HEK293 (cell line): ENCODE results near the gene PGM1.

Experiments
- GFI1B ChIP-seq: fragments of 450-650 bp; formaldehyde crosslinking; IDR thresholded peaks from 2 replicates; pipeline ENCODE4 v1.5.1; 2016; ENCODE audit warnings: missing biosample characterization, missing genetic modification characterization
- HOXA7 ChIP-seq: sonication (generic); formaldehyde crosslinking; IDR thresholded peaks from 2 replicates; pipeline ENCODE4 v1.8.1; 2022; ENCODE audit warnings: missing genetic modification reagents, borderline replicate concordance
- HOXD13 ChIP-seq: sonication (generic); formaldehyde crosslinking; IDR thresholded peaks from 2 replicates; pipeline ENCODE4 v1.8.0; 2022; ENCODE audit warnings: missing genetic modification reagents, borderline replicate concordance
- MYNN ChIP-seq: fragments of 450-650 bp; formaldehyde crosslinking; IDR thresholded peaks from 2 replicates; pipeline ENCODE4 v1.5.1; 2016; ENCODE audit warnings: missing biosample characterization, missing genetic modification characterization, borderline replicate concordance
- RBAK ChIP-seq: fragments of 450-650 bp; formaldehyde crosslinking; IDR thresholded peaks from 2 replicates; pipeline ENCODE4 v1.5.1; 2016; ENCODE audit warnings: missing biosample characterization, missing genetic modification characterization
- SCRT2 ChIP-seq: fragments of 450-650 bp; formaldehyde crosslinking; IDR thresholded peaks from 2 replicates; pipeline ENCODE4 v1.5.1; 2016; ENCODE audit warnings: missing biosample characterization, missing genetic modification characterization
- SP2 ChIP-seq: fragments of 450-650 bp; formaldehyde crosslinking; IDR thresholded peaks from 2 replicates; pipeline ENCODE4 v1.5.1; 2016; ENCODE audit warnings: missing biosample characterization, missing genetic modification characterization
- TRIM28 ChIP-seq: IDR thresholded peaks from 2 replicates; pipeline ENCODE4 v1.6.1; 2011; ENCODE audit warnings: low read length, control low read depth, borderline replicate concordance
- WT1 ChIP-seq: fragments of 450-650 bp; formaldehyde crosslinking; IDR thresholded peaks from 2 replicates; pipeline ENCODE4 v1.5.1; 2016; ENCODE audit warnings: missing biosample characterization, missing genetic modification characterization
- ZBTB17 ChIP-seq: fragments of 450-650 bp; formaldehyde crosslinking; IDR thresholded peaks from 2 replicates; pipeline ENCODE4 v1.5.1; 2016; ENCODE audit warnings: missing biosample characterization, missing genetic modification characterization
- ZNF274 ChIP-seq, 2 experiments: fragments of 200-500 bp in 1 of 2; fragments of 450-650 bp in 1 of 2; sonication (Bioruptor generic) in 1 of 2; formaldehyde crosslinking in 1 of 2; IDR thresholded peaks; 2 replicates each; pipeline versions ENCODE4 v1.5.1 to v1.6.1; 2014 to 2016; ENCODE audit warnings: borderline replicate concordance in 1 of 2, inconsistent platforms in 1 of 2, low read length in 1 of 2, missing biosample characterization in 1 of 2, missing genetic modification characterization in 1 of 2
- ZNF335 ChIP-seq: fragments of 450-650 bp; formaldehyde crosslinking; conservative IDR thresholded peaks from 2 replicates; pipeline ENCODE4 v1.5.1; 2016; ENCODE audit warnings: missing biosample characterization, missing genetic modification characterization
- ZNF37A ChIP-seq: fragments of 450-650 bp; IDR thresholded peaks from 2 replicates; pipeline ENCODE4 v1.5.1; 2018; ENCODE audit warnings: missing biosample characterization, missing genetic modification characterization
- ZNF473 ChIP-seq: fragments of 450-650 bp; formaldehyde crosslinking; IDR thresholded peaks from 2 replicates; pipeline ENCODE4 v1.5.1; 2017; ENCODE audit warnings: missing biosample characterization, missing genetic modification characterization
- ZNF48 ChIP-seq: fragments of 450-650 bp; formaldehyde crosslinking; IDR thresholded peaks from 2 replicates; pipeline ENCODE4 v1.5.1; 2016; ENCODE audit warnings: missing biosample characterization, missing genetic modification characterization
- ZNF513 ChIP-seq: fragments of 450-650 bp; IDR thresholded peaks from 2 replicates; pipeline ENCODE4 v1.5.1; 2018; ENCODE audit warnings: missing biosample characterization, missing genetic modification characterization
- ZNF610 ChIP-seq: fragments of 450-650 bp; formaldehyde crosslinking; IDR thresholded peaks from 2 replicates; pipeline ENCODE4 v1.5.1; 2016; ENCODE audit warnings: missing biosample characterization, missing genetic modification characterization, borderline replicate concordance
- ZNF654 ChIP-seq: fragments of 450-650 bp; formaldehyde crosslinking; IDR thresholded peaks from 2 replicates; pipeline ENCODE4 v1.5.1; 2016; ENCODE audit warnings: low read depth, missing biosample characterization, missing genetic modification characterization
- ZNF777 ChIP-seq: fragments of 450-650 bp; formaldehyde crosslinking; IDR thresholded peaks from 2 replicates; pipeline ENCODE4 v1.5.1; 2017; ENCODE audit warnings: missing biosample characterization, missing genetic modification characterization, borderline replicate concordance
- ZSCAN30 ChIP-seq: fragments of 450-650 bp; IDR thresholded peaks from 2 replicates; pipeline ENCODE4 v1.5.1; 2018; ENCODE audit warnings: missing biosample characterization, mild to moderate bottlenecking, missing genetic modification characterization, moderate library complexity
- TF ChIP-seq, protein P1 (sequence below): fragments of 450-650 bp; formaldehyde crosslinking; IDR thresholded peaks from 2 replicates; pipeline ENCODE4 v1.5.1; 2017; ENCODE audit warnings: missing biosample characterization, missing genetic modification characterization
- TF ChIP-seq, protein P2 (sequence below): fragments of 450-650 bp; formaldehyde crosslinking; conservative IDR thresholded peaks from 2 replicates; pipeline ENCODE4 v1.5.1; 2016; ENCODE audit warnings: low read depth, missing biosample characterization, missing genetic modification characterization
- TF ChIP-seq, protein P3 (sequence below): fragments of 450-650 bp; formaldehyde crosslinking; IDR thresholded peaks from 2 replicates; pipeline ENCODE4 v1.5.1; 2016; ENCODE audit warnings: missing biosample characterization, missing genetic modification characterization
- TF ChIP-seq, protein P4 (sequence below): fragments of 450-650 bp; formaldehyde crosslinking; IDR thresholded peaks from 2 replicates; pipeline ENCODE4 v1.5.1; 2016; ENCODE audit warnings: missing biosample characterization, missing genetic modification characterization
- TF ChIP-seq, protein P5 (sequence below): fragments of 450-650 bp; formaldehyde crosslinking; IDR thresholded peaks from 2 replicates; pipeline ENCODE4 v1.5.1; 2016; ENCODE audit warnings: missing biosample characterization, missing genetic modification characterization

Gene PGM1

GRCh38 chr1:63691701-63692425 lies 98.7 kb downstream of the PGM1 start (continued):
- TF ChIP-seq, protein P1, sequence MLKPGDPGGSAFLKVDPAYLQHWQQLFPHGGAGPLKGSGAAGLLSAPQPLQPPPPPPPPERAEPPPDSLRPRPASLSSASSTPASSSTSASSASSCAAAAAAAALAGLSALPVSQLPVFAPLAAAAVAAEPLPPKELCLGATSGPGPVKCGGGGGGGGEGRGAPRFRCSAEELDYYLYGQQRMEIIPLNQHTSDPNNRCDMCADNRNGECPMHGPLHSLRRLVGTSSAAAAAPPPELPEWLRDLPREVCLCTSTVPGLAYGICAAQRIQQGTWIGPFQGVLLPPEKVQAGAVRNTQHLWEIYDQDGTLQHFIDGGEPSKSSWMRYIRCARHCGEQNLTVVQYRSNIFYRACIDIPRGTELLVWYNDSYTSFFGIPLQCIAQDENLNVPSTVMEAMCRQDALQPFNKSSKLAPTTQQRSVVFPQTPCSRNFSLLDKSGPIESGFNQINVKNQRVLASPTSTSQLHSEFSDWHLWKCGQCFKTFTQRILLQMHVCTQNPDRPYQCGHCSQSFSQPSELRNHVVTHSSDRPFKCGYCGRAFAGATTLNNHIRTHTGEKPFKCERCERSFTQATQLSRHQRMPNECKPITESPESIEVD (tag by site-specific recombination): peak; percentile 73
- TF ChIP-seq, protein P2, sequence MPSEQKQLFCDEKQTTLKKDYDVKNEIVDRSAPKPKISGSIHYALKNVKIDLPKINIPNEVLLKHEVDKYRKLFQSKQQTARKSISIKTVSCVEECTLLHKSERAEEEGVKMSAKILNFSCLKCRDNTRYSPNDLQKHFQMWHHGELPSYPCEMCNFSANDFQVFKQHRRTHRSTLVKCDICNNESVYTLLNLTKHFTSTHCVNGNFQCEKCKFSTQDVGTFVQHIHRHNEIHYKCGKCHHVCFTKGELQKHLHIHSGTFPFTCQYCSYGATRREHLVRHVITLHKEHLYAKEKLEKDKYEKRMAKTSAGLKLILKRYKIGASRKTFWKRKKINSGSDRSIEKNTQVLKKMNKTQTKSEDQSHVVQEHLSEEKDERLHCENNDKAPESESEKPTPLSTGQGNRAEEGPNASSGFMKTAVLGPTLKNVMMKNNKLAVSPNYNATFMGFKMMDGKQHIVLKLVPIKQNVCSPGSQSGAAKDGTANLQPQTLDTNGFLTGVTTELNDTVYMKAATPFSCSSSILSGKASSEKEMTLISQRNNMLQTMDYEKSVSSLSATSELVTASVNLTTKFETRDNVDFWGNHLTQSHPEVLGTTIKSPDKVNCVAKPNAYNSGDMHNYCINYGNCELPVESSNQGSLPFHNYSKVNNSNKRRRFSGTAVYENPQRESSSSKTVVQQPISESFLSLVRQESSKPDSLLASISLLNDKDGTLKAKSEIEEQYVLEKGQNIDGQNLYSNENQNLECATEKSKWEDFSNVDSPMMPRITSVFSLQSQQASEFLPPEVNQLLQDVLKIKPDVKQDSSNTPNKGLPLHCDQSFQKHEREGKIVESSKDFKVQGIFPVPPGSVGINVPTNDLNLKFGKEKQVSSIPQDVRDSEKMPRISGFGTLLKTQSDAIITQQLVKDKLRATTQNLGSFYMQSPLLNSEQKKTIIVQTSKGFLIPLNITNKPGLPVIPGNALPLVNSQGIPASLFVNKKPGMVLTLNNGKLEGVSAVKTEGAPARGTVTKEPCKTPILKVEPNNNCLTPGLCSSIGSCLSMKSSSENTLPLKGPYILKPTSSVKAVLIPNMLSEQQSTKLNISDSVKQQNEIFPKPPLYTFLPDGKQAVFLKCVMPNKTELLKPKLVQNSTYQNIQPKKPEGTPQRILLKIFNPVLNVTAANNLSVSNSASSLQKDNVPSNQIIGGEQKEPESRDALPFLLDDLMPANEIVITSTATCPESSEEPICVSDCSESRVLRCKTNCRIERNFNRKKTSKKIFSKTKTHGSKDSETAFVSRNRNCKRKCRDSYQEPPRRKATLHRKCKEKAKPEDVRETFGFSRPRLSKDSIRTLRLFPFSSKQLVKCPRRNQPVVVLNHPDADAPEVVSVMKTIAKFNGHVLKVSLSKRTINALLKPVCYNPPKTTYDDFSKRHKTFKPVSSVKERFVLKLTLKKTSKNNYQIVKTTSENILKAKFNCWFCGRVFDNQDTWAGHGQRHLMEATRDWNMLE (tag by site-specific recombination): no peak
- TF ChIP-seq ZBTB17 (peak; percentile 46; the same call in 1 of the 2 replicates), ZNF513 (tag by site-specific recombination) (no peak), HOXD13 (CRISPR knock-in tag) (no peak), ZNF37A (tag by site-specific recombination) (no peak), TRIM28 (no peak), ZNF777 (tag by site-specific recombination) (no peak), GFI1B (no peak), MYNN (tag by site-specific recombination) (no peak), ZNF473 (no peak), ZNF335 (peak; percentile 37; the same call in 1 of the 2 replicates), WT1 (tag by site-specific recombination) (no peak), ZNF274 (IDR thresholded peaks at IDR 0.05; ENCODE audit: low read length) (no peak), ZNF274 (tag by site-specific recombination; IDR thresholded peaks at IDR 0.05; ENCODE audit: borderline replicate concordance) (no peak), ZNF654 (peak; percentile 89), ZNF610 (tag by site-specific recombination) (no peak), HOXA7 (CRISPR knock-in tag) (no peak), RBAK (no peak), SCRT2 (peak; percentile 78), ZSCAN30 (tag by site-specific recombination) (peak; percentile 35; the same call in 1 of the 2 replicates), SP2 (no peak), ZNF48 (no peak)
- TF ChIP-seq, protein P3, sequence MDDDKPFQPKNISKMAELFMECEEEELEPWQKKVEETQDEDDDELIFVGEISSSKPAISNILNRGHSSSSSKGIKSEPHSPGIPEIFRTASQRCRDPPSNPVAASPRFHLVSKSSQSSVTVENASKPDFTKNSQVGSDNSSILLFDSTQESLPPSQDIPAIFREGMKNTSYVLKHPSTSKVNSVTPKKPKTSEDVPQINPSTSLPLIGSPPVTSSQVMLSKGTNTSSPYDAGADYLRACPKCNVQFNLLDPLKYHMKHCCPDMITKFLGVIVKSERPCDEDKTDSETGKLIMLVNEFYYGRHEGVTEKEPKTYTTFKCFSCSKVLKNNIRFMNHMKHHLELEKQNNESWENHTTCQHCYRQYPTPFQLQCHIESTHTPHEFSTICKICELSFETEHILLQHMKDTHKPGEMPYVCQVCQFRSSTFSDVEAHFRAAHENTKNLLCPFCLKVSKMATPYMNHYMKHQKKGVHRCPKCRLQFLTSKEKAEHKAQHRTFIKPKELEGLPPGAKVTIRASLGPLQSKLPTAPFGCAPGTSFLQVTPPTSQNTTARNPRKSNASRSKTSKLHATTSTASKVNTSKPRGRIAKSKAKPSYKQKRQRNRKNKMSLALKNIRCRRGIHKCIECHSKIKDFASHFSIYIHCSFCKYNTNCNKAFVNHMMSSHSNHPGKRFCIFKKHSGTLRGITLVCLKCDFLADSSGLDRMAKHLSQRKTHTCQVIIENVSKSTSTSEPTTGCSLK (tag by site-specific recombination): no peak
- TF ChIP-seq, protein P4, sequence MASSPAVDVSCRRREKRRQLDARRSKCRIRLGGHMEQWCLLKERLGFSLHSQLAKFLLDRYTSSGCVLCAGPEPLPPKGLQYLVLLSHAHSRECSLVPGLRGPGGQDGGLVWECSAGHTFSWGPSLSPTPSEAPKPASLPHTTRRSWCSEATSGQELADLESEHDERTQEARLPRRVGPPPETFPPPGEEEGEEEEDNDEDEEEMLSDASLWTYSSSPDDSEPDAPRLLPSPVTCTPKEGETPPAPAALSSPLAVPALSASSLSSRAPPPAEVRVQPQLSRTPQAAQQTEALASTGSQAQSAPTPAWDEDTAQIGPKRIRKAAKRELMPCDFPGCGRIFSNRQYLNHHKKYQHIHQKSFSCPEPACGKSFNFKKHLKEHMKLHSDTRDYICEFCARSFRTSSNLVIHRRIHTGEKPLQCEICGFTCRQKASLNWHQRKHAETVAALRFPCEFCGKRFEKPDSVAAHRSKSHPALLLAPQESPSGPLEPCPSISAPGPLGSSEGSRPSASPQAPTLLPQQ (tag by site-specific recombination): 0 out of 2 replicates have a peak, but pooled peaks have one; percentile 21
- TF ChIP-seq, protein P5, sequence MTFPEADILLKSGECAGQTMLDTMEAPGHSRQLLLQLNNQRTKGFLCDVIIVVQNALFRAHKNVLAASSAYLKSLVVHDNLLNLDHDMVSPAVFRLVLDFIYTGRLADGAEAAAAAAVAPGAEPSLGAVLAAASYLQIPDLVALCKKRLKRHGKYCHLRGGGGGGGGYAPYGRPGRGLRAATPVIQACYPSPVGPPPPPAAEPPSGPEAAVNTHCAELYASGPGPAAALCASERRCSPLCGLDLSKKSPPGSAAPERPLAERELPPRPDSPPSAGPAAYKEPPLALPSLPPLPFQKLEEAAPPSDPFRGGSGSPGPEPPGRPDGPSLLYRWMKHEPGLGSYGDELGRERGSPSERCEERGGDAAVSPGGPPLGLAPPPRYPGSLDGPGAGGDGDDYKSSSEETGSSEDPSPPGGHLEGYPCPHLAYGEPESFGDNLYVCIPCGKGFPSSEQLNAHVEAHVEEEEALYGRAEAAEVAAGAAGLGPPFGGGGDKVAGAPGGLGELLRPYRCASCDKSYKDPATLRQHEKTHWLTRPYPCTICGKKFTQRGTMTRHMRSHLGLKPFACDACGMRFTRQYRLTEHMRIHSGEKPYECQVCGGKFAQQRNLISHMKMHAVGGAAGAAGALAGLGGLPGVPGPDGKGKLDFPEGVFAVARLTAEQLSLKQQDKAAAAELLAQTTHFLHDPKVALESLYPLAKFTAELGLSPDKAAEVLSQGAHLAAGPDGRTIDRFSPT (tag by site-specific recombination): no peak
